ENCODE data around the gene LMTK3.

Gene LMTK3

GRCh38 chr19:48446579-48446978, 65.1 kb downstream of the LMTK3 start:
- no peak for TF ChIP-seq CTCF (IDR thresholded peaks at IDR 0.05; ENCODE audit: insufficient read depth, low read length, poor library complexity, severe bottlenecking)
- H3K36me3 ChIP-seq (ENCODE audit: control insufficient read depth, insufficient read depth, low read length) = peaks cover 15% of the 10 kb centered on the region
- peak overlapping the region; percentile 98 for H3K4me3 ChIP-seq (replicated peaks; ENCODE audit: low read depth, low read length)
- DNase-seq (ENCODE audit: extremely low read depth, insufficient read length) = no peak
- no peaks in the 10 kb centered on the region for H3K27me3 ChIP-seq (replicated peaks; ENCODE audit: control insufficient read depth, insufficient read depth, low read length)

- Histone ChIP-seq H3K4me3 (replicated peaks; ENCODE audit: low read depth, low read length) (peak within 1 kb of the TSS; percentile 98), H3K36me3 (ENCODE audit: control insufficient read depth, insufficient read depth, low read length) (peaks cover 10% of the 10 kb centered on the region)
- DNase-seq (ENCODE audit: extremely low read depth, insufficient read length) = peak; percentile 91
Measured at GRCh38 chr19:48445606-48446481, 65.8 kb downstream of the LMTK3 start, which contains the start of gene GRWD1. Gene GRWD1 (plus strand): TSS chr19:48445983. CDS start chr19:48446006, 23 bp downstream.

GRCh38 chr19:48445256-48445605, 66.4 kb downstream of the LMTK3 start:
- no peak for DNase-seq (ENCODE audit: extremely low read depth, insufficient read length)
- peak; percentile 36 for TF ChIP-seq CTCF (IDR thresholded peaks at IDR 0.05; ENCODE audit: insufficient read depth, low read length, poor library complexity, severe bottlenecking)
- H3K4me3 ChIP-seq (replicated peaks; ENCODE audit: low read depth, low read length) = peak overlapping the region; percentile 98

More at GRCh38 chr19:48445606-48446481, 65.8 kb downstream of the LMTK3 start, which contains the start of gene GRWD1:
- no peaks in the 10 kb centered on the region; the same call in 1 of the 2 replicates for H3K27me3 ChIP-seq (replicated peaks; ENCODE audit: control insufficient read depth, insufficient read depth, low read length)
- TF ChIP-seq CTCF (IDR thresholded peaks at IDR 0.05; ENCODE audit: insufficient read depth, low read length, poor library complexity, severe bottlenecking) = no peak

GRCh38 chr19:48444936-48445200, 66.8 kb downstream of the LMTK3 start:
- TF ChIP-seq CTCF (IDR thresholded peaks at IDR 0.05; ENCODE audit: insufficient read depth, low read length, poor library complexity, severe bottlenecking) = no peak
- Histone ChIP-seq H3K4me3 (replicated peaks; ENCODE audit: low read depth, low read length) (peak overlapping the region; percentile 98), H3K36me3 (ENCODE audit: control insufficient read depth, insufficient read depth, low read length) (peaks cover 3% of the 10 kb centered on the region), H3K27me3 (replicated peaks; ENCODE audit: control insufficient read depth, insufficient read depth, low read length) (no peaks in the 10 kb centered on the region; the same call in 1 of the 2 replicates)
- DNase-seq (ENCODE audit: extremely low read depth, insufficient read length) = no peak

More at GRCh38 chr19:48445256-48445605, 66.4 kb downstream of the LMTK3 start:
- Histone ChIP-seq H3K27me3 (replicated peaks; ENCODE audit: control insufficient read depth, insufficient read depth, low read length) (no peaks in the 10 kb centered on the region; the same call in 1 of the 2 replicates), H3K36me3 (ENCODE audit: control insufficient read depth, insufficient read depth, low read length) (peaks cover 5% of the 10 kb centered on the region)

- no peak for TF ChIP-seq CTCF (IDR thresholded peaks at IDR 0.05; ENCODE audit: insufficient read depth, low read length, poor library complexity, severe bottlenecking)
- H3K27me3 ChIP-seq (replicated peaks; ENCODE audit: control insufficient read depth, insufficient read depth, low read length) = no peaks in the 10 kb centered on the region; the same call in 1 of the 2 replicates
- peak overlapping the region; percentile 98 for H3K4me3 ChIP-seq (replicated peaks; ENCODE audit: low read depth, low read length)
- DNase-seq (ENCODE audit: extremely low read depth, insufficient read length) = no peak
- peaks cover 1% of the 10 kb centered on the region for H3K36me3 ChIP-seq (ENCODE audit: control insufficient read depth, insufficient read depth, low read length)
Measured at GRCh38 chr19:48444129-48444935, 67.3 kb downstream of the LMTK3 start.
